SK-N-SH (cell line): ENCODE measurements around the gene KLHL26. TPM values are rescaled to one million over a fixed set of nuclear protein-coding genes. Genes with fewer than 3 reads are reported as not detected.

Source experiments
- CTCF ChIA-PET: fragments of 300-600, 350-600 bp; formaldehyde crosslinking; extraction: SDS; loops from one replicate; lab custom pipeline; 2021; lab: Yijun Ruan, JAX
- POLR2A ChIA-PET: fragments of 350-600 bp; sonication (Branson Sonifier 250); formaldehyde crosslinking; extraction: SDS; loops from one replicate; lab custom pipeline; 2020; ENCODE audit warnings: antibody characterized with exemption, inconsistent platforms; lab: Yijun Ruan, JAX
- DNase-seq: peaks from one replicate; pipeline ENCODE4 v3.0.0; 2012
- H2AFZ ChIP-seq: fragments of 200-600 bp; sonication (generic); 2 replicates; pipeline ENCODE4 v1.8.1; 2016; ENCODE audit warnings: antibody characterized with exemption, mild to moderate bottlenecking, low read depth
- H3F3A ChIP-seq: fragments of 200-600 bp; sonication (generic); replicated peaks from 2 replicates; pipeline ENCODE3; 2016; ENCODE audit warnings: antibody characterized with exemption, mild to moderate bottlenecking; ENCODE audit not compliant: insufficient read depth
- H3K27ac ChIP-seq, 2 experiments: fragments of 200-500 bp in 1 of 2; fragments of 200-600 bp in 1 of 2; sonication (Bioruptor generic) in 1 of 2; sonication (generic), shearing (Covaris generic) in 1 of 2; 2 replicates each; pipeline versions ENCODE4 v1.5.1 to v1.6.1; 2014 to 2016; ENCODE audit warnings: low read depth in 2 of 2, inconsistent platforms in 1 of 2, low read length in 1 of 2, mild to moderate bottlenecking in 1 of 2, mixed read lengths in 1 of 2
- H3K27me3 ChIP-seq: fragments of 200-600 bp; sonication (generic), shearing (Covaris generic); 2 replicates; pipeline ENCODE4 v1.6.1; 2016; ENCODE audit warnings: mixed run types; ENCODE audit not compliant: insufficient read depth
- H3K36me3 ChIP-seq, 2 experiments: fragments of 200-500 bp in 1 of 2; fragments of 200-600 bp in 1 of 2; sonication (Bioruptor generic) in 1 of 2; sonication (generic) in 1 of 2; replicated peaks in 1 of 2; 2 replicates each; pipeline versions ENCODE3 to v1.5.1; 2014 to 2016; ENCODE audit warnings: low read length in 1 of 2, mild to moderate bottlenecking in 1 of 2; ENCODE audit not compliant: insufficient read depth in 2 of 2, control insufficient read depth in 1 of 2
- H3K4me1 ChIP-seq, 2 experiments: fragments of 200-500 bp in 1 of 2; fragments of 200-600 bp in 1 of 2; sonication (Bioruptor generic) in 1 of 2; sonication (generic), shearing (Covaris generic) in 1 of 2; 2 replicates each; pipeline versions ENCODE4 v1.5.1 to v1.6.1; 2014 to 2016; ENCODE audit warnings: low read depth in 1 of 2, low read length in 1 of 2, mixed run types in 1 of 2; ENCODE audit not compliant: insufficient read depth in 2 of 2, control insufficient read depth in 1 of 2
- H3K4me2 ChIP-seq: fragments of 200-600 bp; sonication (generic), shearing (Covaris generic); 2 replicates; pipeline ENCODE4 v1.6.1; 2017; ENCODE audit warnings: mixed run types
- H3K4me3 ChIP-seq, 2 experiments: fragments of 200-500 bp in 1 of 2; fragments of 200-600 bp in 1 of 2; sonication (Bioruptor generic) in 1 of 2; sonication (generic), shearing (Covaris generic) in 1 of 2; 2 replicates each; pipeline versions ENCODE4 v1.5.1 to v1.8.1; 2014 to 2016; ENCODE audit warnings: low read depth in 2 of 2, inconsistent platforms in 1 of 2, low read length in 1 of 2, mild to moderate bottlenecking in 1 of 2, mixed read lengths in 1 of 2, moderate library complexity in 1 of 2
- H3K79me2 ChIP-seq: fragments of 200-600 bp; sonication (generic); 2 replicates; pipeline ENCODE4 v1.8.1; 2017; ENCODE audit warnings: mild to moderate bottlenecking; ENCODE audit not compliant: insufficient read depth
- H3K9ac ChIP-seq: fragments of 200-600 bp; sonication (generic); 2 replicates; pipeline ENCODE4 v1.6.1; 2017; ENCODE audit warnings: mixed run types
- H3K9me2 ChIP-seq: fragments of 200-600 bp; sonication (generic); 2 replicates; pipeline ENCODE4 v1.6.1; 2017; ENCODE audit warnings: mixed run types
- H3K9me3 ChIP-seq: fragments of 200-600 bp; sonication (generic); 2 replicates; pipeline ENCODE4 v1.6.1; 2017; ENCODE audit warnings: mixed run types, mild to moderate bottlenecking, moderate library complexity
- H4K20me1 ChIP-seq: fragments of 200-600 bp; sonication (generic); 2 replicates; pipeline ENCODE4 v1.6.1; 2017; ENCODE audit warnings: mild to moderate bottlenecking, mixed run types; ENCODE audit not compliant: insufficient read depth
- CHD2 ChIP-seq: fragments of 150-350 bp; IDR thresholded peaks from 2 replicates; pipeline ENCODE4 v1.6.1; 2018; ENCODE audit warnings: low read length; ENCODE audit not compliant: partially characterized antibody
- ELF1 ChIP-seq: IDR thresholded peaks from 2 replicates; pipeline ENCODE4 v1.4.0; 2012
- EZH2phosphoT487 ChIP-seq: fragments of 200-600 bp; sonication (generic); IDR thresholded peaks from 2 replicates; pipeline ENCODE4 v1.6.1; 2017; ENCODE audit warnings: low read depth, mixed run types, mild to moderate bottlenecking, antibody characterized with exemption, moderate library complexity, borderline replicate concordance
- FOSL2 ChIP-seq: IDR thresholded peaks from 2 replicates; pipeline ENCODE4 v1.4.0; 2012; ENCODE audit warnings: low read depth, mild to moderate bottlenecking, moderate library complexity, borderline replicate concordance
- FOXM1 ChIP-seq: IDR thresholded peaks from 2 replicates; pipeline ENCODE4 v1.4.0; 2012; ENCODE audit warnings: low read depth, mild to moderate bottlenecking
- MAX ChIP-seq: IDR thresholded peaks from 2 replicates; pipeline ENCODE4 v1.4.0; 2012; ENCODE audit warnings: low read depth
- MXI1 ChIP-seq: IDR thresholded peaks from 2 replicates; pipeline ENCODE4 v1.6.1; 2012; ENCODE audit warnings: mild to moderate bottlenecking, low read depth, low read length, improper control_type of control experiment
- NRF1 ChIP-seq: IDR thresholded peaks from 2 replicates; pipeline ENCODE4 v1.6.1; 2012; ENCODE audit warnings: low read depth, mild to moderate bottlenecking, low read length
- RCOR1 ChIP-seq: fragments of 150-350 bp; IDR thresholded peaks from 2 replicates; pipeline ENCODE4 v1.6.1; 2017; ENCODE audit warnings: antibody characterized with exemption, low read length
- REST ChIP-seq: IDR thresholded peaks from 2 replicates; pipeline ENCODE4 v1.6.1; 2012; ENCODE audit warnings: mild to moderate bottlenecking, low read depth, low read length, moderate library complexity
- RFX5 ChIP-seq: IDR thresholded peaks from 2 replicates; pipeline ENCODE4 v1.6.1; 2012; ENCODE audit warnings: mild to moderate bottlenecking, improper control_type of control experiment, low read length
- RXRA ChIP-seq: IDR thresholded peaks from 2 replicates; pipeline ENCODE4 v1.4.0; 2012; ENCODE audit warnings: low read depth, mild to moderate bottlenecking, borderline replicate concordance
- SMC3 ChIP-seq: IDR thresholded peaks from 2 replicates; pipeline ENCODE4 v1.6.1; 2012; ENCODE audit warnings: low read depth, low read length, improper control_type of control experiment
- TAF1 ChIP-seq: IDR thresholded peaks from 2 replicates; pipeline ENCODE4 v1.6.1; 2012; ENCODE audit warnings: low read depth, mild to moderate bottlenecking, low read length, moderate library complexity, borderline replicate concordance
- TEAD4 ChIP-seq: IDR thresholded peaks from 2 replicates; pipeline ENCODE4 v1.4.0; 2012; ENCODE audit warnings: mild to moderate bottlenecking, borderline replicate concordance; ENCODE audit not compliant: insufficient read depth
- USF1 ChIP-seq: IDR thresholded peaks from 2 replicates; pipeline ENCODE4 v1.4.0; 2012; ENCODE audit warnings: low read depth, borderline replicate concordance
- USF2 ChIP-seq: fragments of 150-350 bp; IDR thresholded peaks from 2 replicates; pipeline ENCODE4 v1.6.1; 2017; ENCODE audit warnings: antibody characterized with exemption, low read length, low read depth, borderline replicate concordance
- ZBTB33 ChIP-seq: IDR thresholded peaks from 2 replicates; pipeline ENCODE4 v1.4.0; 2012; ENCODE audit warnings: low read depth, borderline replicate concordance
- WGBS: methylation state at CpG from one replicate; pipeline ENCODE4 v1.1.6; 2017; ENCODE audit warnings: low lambda C conversion rate; 5-methylcytosine and 5-hydroxymethylcytosine counted together
- polyA plus RNA-seq, 3 experiments: library from polyadenylated mRNA; depleted of rRNA; stranded (reverse); fragments of >200 nt; gene quantifications; 2 replicates each; pipeline ENCODE4 v1.2.3, GENCODE V29; 2012

Gene KLHL26
- polyA plus RNA-seq, 1 of the 3 experiments (the other 2 are of a cell fraction) = 4.6 TPM

GRCh38 chr19:18650468-18651041, 13.7 kb downstream of the KLHL26 start:
- no peak for DNase-seq
- POLR2A ChIA-PET = no interaction called here
- WGBS = 89% methylated on average over 22 of the region's 34 CpGs

More at GRCh38 chr19:18650468-18651041, 13.7 kb downstream of the KLHL26 start:
- Histone ChIP-seq H3K36me3 (no peaks in the 10 kb centered on the region), H2AFZ (no peak overlapping the region), H3K4me3 (no peak overlapping the region), H3F3A (no peaks in the 10 kb centered on the region), H3K9ac (no peak overlapping the region), H3K79me2 (peaks cover 5% of the 10 kb centered on the region; the same call in 1 of the 2 replicates), H3K27me3 (no peaks in the 10 kb centered on the region), H3K9me3 (no peaks in the 10 kb centered on the region), H3K4me2 (no peak overlapping the region), H4K20me1 (0 out of 2 replicates have a peak, but pooled peaks cover 3% of the 10 kb centered on the region), H3K4me1 (peaks cover 0 to 6% of the 10 kb centered on the region in 2 experiments; a peak in 1 of 4 replicates), H3K9me2 (no peaks in the 10 kb centered on the region), H3K27ac (no peak overlapping the region)
- CTCF ChIA-PET = no interaction called here
- TF ChIP-seq NRF1 (no peak), ELF1 (no peak), TEAD4 (no peak), USF2 (no peak), RXRA (no peak), USF1 (no peak), MAX (no peak), CHD2 (no peak), FOXM1 (no peak), TAF1 (no peak), SMC3 (no peak), FOSL2 (no peak), ZBTB33 (no peak), RCOR1 (no peak), REST (no peak), EZH2phosphoT487 (no peak), MXI1 (no peak), RFX5 (no peak)
